Measurements from ENCODE around the gene PTPN4.

Gene PTPN4

GRCh38 chr2:119826370-119826961, 66.7 kb downstream of the PTPN4 start:
- Histone ChIP-seq H3F3A (ENCODE audit: low read depth) (no peaks in the 10 kb centered on the region), H3K9me2 (replicated peaks; ENCODE audit: low read depth, low read length) (no peaks in the 10 kb centered on the region), H3K79me2 (ENCODE audit: insufficient read depth, low read length) (peaks cover 27% of the 10 kb centered on the region), H3K4me1 (ENCODE audit: insufficient read depth, low read length, poor library complexity, severe bottlenecking) (peaks cover 5% of the 10 kb centered on the region), H2AFZ (ENCODE audit: low read length) (no peak overlapping the region), H3K4me3 (ENCODE audit: low read length, poor library complexity, severe bottlenecking) (no peak overlapping the region), H3K4me2 (ENCODE audit: low read depth, low read length, poor library complexity, severe bottlenecking) (peak overlapping the region; percentile 21), H4K20me1 (ENCODE audit: insufficient read depth, low read length, poor library complexity, severe bottlenecking) (peaks cover 6% of the 10 kb centered on the region), H3K36me3 (ENCODE audit: insufficient read depth, low read length) (no peaks in the 10 kb centered on the region), H3K27me3 (ENCODE audit: insufficient read depth, low read length, poor library complexity, severe bottlenecking) (no peaks in the 10 kb centered on the region), H3K9me3 (ENCODE audit: insufficient read depth, low read depth, low read length) (no peaks in the 10 kb centered on the region), H3K9ac (ENCODE audit: low read depth, low read length, poor library complexity, severe bottlenecking) (peak overlapping the region; percentile 20)
- no peak for TF ChIP-seq EZH2phosphoT487 (IDR thresholded peaks at IDR 0.05; ENCODE audit: borderline replicate concordance)
- TF ChIP-seq, protein P1, sequence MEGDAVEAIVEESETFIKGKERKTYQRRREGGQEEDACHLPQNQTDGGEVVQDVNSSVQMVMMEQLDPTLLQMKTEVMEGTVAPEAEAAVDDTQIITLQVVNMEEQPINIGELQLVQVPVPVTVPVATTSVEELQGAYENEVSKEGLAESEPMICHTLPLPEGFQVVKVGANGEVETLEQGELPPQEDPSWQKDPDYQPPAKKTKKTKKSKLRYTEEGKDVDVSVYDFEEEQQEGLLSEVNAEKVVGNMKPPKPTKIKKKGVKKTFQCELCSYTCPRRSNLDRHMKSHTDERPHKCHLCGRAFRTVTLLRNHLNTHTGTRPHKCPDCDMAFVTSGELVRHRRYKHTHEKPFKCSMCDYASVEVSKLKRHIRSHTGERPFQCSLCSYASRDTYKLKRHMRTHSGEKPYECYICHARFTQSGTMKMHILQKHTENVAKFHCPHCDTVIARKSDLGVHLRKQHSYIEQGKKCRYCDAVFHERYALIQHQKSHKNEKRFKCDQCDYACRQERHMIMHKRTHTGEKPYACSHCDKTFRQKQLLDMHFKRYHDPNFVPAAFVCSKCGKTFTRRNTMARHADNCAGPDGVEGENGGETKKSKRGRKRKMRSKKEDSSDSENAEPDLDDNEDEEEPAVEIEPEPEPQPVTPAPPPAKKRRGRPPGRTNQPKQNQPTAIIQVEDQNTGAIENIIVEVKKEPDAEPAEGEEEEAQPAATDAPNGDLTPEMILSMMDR (conservative IDR thresholded peaks at IDR 0.05; ENCODE audit: low read length), result peak; percentile 86

DNA sequence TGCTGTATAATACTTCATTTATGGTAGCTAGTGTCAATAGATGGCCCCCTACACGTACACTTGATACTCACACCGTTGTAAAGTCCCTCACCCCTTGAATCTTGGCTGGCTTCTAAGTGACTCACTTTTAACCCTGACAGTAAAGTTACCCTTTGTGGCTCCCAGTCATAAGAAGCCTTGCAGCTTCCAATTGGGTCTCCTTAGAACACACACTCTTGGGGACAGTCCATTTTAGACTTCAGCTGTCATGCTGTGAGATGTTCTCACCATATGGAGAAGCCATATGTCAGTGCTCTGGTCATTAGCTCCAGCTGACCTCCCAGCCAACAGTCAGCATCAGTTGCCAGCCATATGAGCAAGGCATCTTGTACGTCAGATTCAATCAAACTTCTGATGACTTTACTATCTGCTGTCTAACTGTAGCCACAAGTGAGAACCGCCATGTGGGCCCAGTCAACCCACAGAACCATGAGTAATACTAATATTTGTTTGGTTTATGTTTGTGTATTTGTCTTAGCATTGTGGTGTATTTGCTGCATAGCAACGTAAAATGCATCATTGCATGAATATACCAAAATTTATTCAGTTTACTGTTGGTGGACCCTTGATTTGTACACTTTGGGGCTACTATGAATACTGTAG, 68.3 kb downstream of the PTPN4 start:
- Histone ChIP-seq H3K4me3 (ENCODE audit: low read length, poor library complexity, severe bottlenecking) (no peak overlapping the region), H3K9me3 (ENCODE audit: insufficient read depth, low read depth, low read length) (no peaks in the 10 kb centered on the region), H3K4me1 (ENCODE audit: insufficient read depth, low read length, poor library complexity, severe bottlenecking) (peaks cover 5% of the 10 kb centered on the region), H3K79me2 (ENCODE audit: insufficient read depth, low read length) (peaks cover 27% of the 10 kb centered on the region), H3F3A (ENCODE audit: low read depth) (no peaks in the 10 kb centered on the region), H3K27me3 (ENCODE audit: insufficient read depth, low read length, poor library complexity, severe bottlenecking) (no peaks in the 10 kb centered on the region), H4K20me1 (ENCODE audit: insufficient read depth, low read length, poor library complexity, severe bottlenecking) (peaks cover 6% of the 10 kb centered on the region), H3K4me2 (ENCODE audit: low read depth, low read length, poor library complexity, severe bottlenecking) (no peak overlapping the region), H2AFZ (ENCODE audit: low read length) (no peak overlapping the region), H3K36me3 (ENCODE audit: insufficient read depth, low read length) (no peaks in the 10 kb centered on the region), H3K9me2 (replicated peaks; ENCODE audit: low read depth, low read length) (no peaks in the 10 kb centered on the region), H3K9ac (ENCODE audit: low read depth, low read length, poor library complexity, severe bottlenecking) (no peak overlapping the region)
- TF ChIP-seq EZH2phosphoT487 (IDR thresholded peaks at IDR 0.05; ENCODE audit: borderline replicate concordance), result no peak
- TF ChIP-seq, protein P1 (conservative IDR thresholded peaks at IDR 0.05; ENCODE audit: low read length), result no peak

DNA sequence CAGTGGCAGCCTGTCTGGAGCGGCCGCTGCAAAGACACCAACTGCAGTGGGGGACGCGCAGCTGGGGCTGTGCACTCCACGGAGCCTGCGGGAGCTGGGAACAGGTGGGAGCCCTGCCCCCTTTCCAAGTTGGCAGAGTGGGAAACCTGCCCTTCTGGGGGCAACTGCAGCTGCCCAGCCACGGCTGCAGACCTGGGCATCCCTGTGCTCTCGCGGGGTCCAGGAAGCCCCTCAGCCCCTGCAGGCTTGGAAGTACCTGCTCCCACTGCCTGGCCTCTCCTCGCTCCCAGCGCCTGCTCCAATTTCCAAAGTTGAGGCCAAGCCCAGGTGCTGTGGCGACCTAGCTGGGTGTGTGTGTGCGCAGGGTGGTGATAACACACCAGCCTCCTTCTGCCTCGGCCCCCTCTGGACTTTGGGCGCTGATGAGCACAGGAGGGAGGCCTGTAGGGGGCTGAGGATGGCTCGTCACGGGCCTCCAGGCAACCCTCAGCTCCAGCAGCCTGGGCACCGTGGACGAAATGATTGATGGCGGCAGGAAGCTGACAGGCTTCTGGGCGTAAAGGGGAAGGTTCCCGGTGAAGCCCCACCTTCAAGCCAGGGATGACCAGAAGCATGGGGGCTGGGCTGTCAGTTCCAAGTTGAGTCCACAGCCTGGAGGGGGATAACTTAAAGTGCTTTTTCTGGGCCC, 76.9 kb downstream of the PTPN4 start:
- H3K27me3 ChIP-seq (ENCODE audit: insufficient read depth, low read length, poor library complexity, severe bottlenecking), result no peaks in the 10 kb centered on the region
- no peak overlapping the region for H3K4me2 ChIP-seq (ENCODE audit: low read depth, low read length, poor library complexity, severe bottlenecking)
- no peak for TF ChIP-seq EZH2phosphoT487 (IDR thresholded peaks at IDR 0.05; ENCODE audit: borderline replicate concordance)
- TF ChIP-seq, protein P1 (conservative IDR thresholded peaks at IDR 0.05; ENCODE audit: low read length), result no peak
- H3K9ac ChIP-seq (ENCODE audit: low read depth, low read length, poor library complexity, severe bottlenecking), result no peak overlapping the region
- no peaks in the 10 kb centered on the region for H3K36me3 ChIP-seq (ENCODE audit: insufficient read depth, low read length)
- H3K4me3 ChIP-seq (ENCODE audit: low read length, poor library complexity, severe bottlenecking), result no peak overlapping the region
- H3F3A ChIP-seq (ENCODE audit: low read depth), result no peaks in the 10 kb centered on the region
- H3K4me1 ChIP-seq (ENCODE audit: insufficient read depth, low read length, poor library complexity, severe bottlenecking), result peaks cover 4% of the 10 kb centered on the region
- no peaks in the 10 kb centered on the region for H3K9me3 ChIP-seq (ENCODE audit: insufficient read depth, low read depth, low read length)
- H2AFZ ChIP-seq (ENCODE audit: low read length), result no peak overlapping the region
- H3K79me2 ChIP-seq (ENCODE audit: insufficient read depth, low read length), result peaks cover 25% of the 10 kb centered on the region; the same call in 1 of the 2 replicates
- H4K20me1 ChIP-seq (ENCODE audit: insufficient read depth, low read length, poor library complexity, severe bottlenecking), result no peaks in the 10 kb centered on the region
- H3K9me2 ChIP-seq (replicated peaks; ENCODE audit: low read depth, low read length), result no peaks in the 10 kb centered on the region

Data from Loucy (cell line).